ENCODE measurements around the gene IL3RA.
A peak's percentile ranks its signal among the peaks of the same experiment; 100 is the strongest.
"Not testable (repeated sequence)": the region's sequence is repeated elsewhere in the genome, so short reads cannot be mapped to it uniquely, and the experiment has no call there.

Gene IL3RA

DNA sequence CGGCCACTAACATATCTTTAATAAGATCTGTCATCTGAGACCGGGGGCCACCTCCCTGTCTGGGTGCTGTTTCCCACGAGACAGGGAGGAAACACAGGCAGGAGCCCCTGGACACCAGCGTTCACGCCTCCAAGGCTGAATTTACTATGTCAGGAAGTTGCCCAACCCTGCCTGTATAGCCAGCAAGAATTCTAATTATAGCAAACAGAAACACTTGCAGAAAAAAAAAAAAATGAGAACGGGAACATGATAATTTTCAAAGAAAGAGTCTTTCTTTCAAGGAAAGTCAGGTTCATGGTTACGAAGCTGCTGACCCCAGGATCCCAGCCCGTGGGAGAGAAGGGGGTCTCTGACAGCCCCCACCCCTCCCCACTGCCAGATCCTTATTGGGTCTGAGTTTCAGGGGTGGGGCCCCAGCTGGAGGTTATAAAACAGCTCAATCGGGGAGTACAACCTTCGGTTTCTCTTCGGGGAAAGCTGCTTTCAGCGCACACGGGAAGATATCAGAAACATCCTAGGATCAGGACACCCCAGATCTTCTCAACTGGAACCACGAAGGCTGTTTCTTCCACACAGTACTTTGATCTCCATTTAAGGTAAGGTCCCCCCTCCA is at the start of gene IL3RA:
Gene IL3RA (plus strand): TSS at position 455 of the 613 bp plus-strand sequence. CDS start 4,981 bp downstream, outside the sequence.
- DNase-seq = peak; percentile 20

DNA sequence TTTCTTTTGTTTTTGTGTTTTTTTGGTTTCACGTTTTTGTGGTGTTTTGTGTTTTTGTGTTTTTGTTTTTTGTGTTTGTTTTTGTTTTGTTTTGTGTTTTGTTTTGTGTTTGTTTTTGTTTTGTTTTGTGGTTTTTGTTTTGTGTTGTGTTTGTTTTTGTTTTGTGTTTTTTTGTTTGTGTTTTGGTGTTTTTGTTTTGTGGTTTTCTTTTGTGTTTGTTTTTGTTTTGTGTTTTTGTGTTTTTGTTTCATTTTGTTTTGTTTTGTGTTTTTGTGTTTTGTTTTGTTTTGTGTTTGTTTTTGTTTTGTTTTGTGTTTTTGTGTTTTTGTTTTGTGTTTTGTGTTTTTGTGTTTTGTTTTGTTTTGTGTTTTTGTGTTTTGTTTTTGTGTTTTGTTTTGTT is 47.0 kb upstream of the IL3RA start:
- DNase-seq = no peak

DNA sequence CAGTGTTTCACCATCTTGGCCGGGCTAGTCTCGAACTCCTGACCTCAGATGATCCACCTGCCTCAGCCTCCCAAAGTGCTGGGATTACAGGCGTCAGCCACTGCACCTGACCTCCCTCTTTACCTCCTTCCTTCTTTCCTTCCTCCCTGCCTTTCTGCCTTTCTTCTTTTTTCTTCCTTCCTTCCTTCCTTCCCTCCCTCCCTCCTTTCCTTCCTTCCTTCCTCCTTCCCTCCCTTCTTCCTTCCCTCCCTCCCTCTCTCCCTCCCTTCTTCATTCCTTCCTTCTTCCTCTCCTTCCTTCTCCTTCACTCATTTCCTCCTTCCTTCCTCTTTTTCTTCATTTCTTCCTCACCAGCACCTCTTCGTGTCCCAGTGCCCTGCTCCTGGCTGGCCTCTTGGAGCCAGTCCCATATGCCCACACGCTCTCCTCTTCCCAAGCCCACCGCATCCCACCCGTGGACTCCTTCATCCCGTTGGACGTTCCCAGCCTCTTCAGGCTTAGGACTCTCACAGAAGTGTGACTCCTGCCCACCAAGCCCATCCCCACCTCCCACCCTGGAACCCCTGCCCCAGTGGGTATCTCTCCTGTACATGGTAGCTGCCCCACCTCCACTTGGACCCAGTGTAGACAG is 45.4 kb upstream of the IL3RA start:
- DNase-seq = no peak

DNA sequence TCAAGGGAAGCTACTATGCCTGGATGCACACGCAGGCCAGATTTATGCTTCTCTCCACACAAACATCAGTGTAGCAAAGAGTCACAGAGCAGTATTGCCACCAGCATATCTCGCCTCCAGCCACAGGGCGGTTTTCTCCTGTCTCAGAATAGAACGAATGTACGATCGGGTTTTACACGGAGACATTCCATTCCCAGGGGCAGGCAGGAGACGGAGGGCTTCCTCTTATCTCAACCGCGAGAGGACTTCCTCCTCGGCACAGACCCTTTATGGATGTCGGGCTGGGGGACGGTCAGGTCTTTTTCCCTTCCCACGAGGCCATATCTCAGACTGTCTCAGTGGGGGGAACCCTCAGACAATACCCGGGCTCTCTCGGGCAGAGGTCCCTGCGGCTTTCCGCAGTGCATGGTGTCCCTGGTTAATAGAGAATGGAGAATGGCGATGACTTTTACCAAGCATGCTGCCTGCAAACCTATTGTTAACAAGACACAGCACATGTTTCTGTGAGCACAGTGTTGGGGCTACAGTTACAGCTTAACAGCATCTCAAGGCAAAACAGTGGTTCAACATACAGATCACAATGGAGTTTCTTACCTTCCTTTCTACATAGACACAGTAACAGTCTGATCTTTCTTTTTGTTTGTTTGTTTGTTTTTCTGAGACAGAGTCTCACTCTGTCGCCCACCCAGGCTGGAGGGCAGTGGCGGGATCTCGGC is 43.9 kb upstream of the IL3RA start:
- DNase-seq = no peak

GRCh38 chrX:1294301-1295067 is 42.1 kb upstream of the IL3RA start:
- DNase-seq = no peak

DNA sequence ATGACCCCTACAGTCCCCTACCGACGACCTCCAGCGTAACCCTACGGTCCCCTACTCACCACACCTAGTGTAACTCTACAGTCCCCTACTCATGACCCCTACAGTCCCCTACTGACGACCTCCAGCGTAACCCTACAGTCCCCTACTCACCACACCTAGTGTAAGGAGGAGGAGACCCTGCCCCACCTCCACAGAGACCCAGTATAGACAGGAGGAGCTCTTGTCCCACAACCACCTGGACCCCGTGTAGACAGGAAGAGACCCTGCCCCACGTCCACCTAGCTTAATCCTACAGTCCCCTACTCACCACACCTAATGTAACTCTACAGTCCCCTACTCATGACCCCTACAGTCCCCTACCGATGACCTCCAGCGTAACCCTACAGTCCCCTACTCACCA is 41.0 kb upstream of the IL3RA start:
- no peak for DNase-seq

- DNase-seq = not testable (repeated sequence)
These were observed 39.0 kb upstream of the IL3RA start for GRCh38 chrX:1297591-1297990.

GRCh38 chrX:1300449-1300848 is 36.1 kb upstream of the IL3RA start:
- DNase-seq = no peak

DNA sequence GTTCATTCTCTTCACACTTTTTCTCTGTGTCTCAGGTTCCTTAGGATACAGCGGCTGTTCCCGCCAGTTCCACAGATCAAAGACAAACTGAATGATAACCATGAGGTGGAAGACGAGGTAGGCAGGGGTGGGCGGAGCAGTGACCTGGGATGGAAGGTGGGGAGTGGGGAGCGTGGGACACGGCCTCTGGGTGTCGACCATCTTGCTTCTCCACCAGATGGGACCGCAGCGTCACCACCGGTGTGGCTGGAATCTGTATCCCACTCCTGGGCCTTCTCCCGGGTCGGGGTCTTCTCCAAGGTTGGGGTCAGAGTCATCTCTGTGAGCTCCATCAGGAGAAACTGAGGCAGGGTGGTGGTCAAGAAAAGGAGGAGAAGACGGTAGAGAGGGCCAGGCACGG is 31.2 kb upstream of the IL3RA start:
- DNase-seq = no peak

- DNase-seq = no peak
These were observed 29.5 kb upstream of the IL3RA start for GRCh38 chrX:1306909-1307625.

GRCh38 chrX:1307626-1308340 is 28.8 kb upstream of the IL3RA start:
- no peak for DNase-seq

GRCh38 chrX:1308476-1308875 is 28.1 kb upstream of the IL3RA start:
- no peak for DNase-seq

DNA sequence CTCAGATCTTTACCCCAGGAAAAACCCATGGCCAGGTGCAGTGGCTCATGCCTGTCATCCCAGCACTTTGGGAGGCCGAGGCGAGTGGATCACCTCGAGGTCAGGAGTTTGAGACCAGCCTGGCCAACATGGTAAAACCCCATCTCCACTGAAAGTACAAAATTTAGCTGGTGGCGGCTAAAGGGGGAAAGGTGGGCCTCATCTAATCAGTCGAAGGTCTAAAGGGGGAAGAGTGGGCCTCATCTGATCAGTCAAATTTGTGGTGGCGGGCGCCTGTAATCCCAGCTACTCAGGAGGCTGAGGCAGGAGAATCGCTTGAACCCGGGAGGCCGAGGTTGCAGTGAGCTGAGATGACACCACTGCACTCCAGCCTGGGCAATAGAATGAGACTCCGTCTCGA is 27.7 kb upstream of the IL3RA start:
- DNase-seq = not testable (repeated sequence)

GRCh38 chrX:1313788-1314187 is 22.8 kb upstream of the IL3RA start:
- no peak for DNase-seq

DNA sequence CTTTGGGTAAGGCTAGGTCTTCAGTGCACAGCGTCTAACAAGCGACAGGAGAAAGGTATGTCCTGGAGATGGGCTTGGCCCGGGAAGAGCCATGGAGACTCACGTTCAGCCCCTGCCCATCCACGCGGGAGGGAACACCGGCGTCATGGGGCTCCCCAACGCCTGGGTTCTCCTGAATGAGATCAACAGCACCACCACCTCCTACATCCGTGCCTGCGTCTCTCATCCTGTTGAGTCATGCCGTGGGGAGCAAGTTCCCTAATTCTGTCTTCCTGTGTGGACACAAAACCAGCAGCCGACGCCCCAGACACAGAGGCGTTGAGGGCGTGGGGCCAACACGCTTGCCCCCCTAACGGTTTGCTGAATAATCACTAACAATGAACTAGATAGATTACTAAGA is 20.1 kb upstream of the IL3RA start:
- DNase-seq = no peak

DNA sequence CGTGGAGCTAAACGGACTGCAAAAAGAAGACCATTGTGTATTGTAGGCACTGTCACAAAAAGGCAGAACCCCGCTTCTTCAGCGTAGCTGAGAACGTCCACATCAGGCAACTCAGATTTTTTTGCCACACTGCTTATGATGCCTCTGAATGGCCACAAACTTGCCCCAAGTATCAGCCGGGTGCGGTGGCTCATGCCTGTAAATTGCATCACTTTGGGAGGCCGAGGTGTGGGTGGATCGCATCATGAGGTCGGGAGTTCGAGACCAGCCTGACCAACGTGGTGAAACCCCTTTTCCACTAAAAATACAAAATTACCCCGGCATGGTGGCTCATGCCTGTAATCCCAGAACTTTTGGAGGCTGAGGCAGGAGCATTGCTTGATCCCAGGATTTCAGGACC is 14.9 kb upstream of the IL3RA start:
- no peak for DNase-seq

DNA sequence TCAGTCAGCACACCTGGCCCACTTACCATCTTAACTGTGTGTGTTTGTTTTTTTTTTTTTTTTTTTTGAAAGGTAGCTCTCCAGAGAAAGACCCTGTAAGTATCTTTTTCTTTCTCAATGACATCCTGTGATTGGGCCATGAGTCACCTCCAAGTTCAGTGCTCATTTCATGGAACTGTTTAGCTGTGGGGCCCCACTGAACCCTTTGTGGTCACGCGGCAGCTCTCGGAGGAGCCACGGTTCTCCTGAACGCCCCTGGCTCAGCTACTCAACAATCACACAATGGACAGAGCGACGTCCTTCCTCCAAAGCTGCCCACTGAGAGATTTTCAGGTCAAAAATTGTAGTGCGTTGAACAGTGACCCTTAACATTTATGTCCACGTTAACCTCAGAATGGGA is 14.2 kb upstream of the IL3RA start:
- no peak for DNase-seq

DNA sequence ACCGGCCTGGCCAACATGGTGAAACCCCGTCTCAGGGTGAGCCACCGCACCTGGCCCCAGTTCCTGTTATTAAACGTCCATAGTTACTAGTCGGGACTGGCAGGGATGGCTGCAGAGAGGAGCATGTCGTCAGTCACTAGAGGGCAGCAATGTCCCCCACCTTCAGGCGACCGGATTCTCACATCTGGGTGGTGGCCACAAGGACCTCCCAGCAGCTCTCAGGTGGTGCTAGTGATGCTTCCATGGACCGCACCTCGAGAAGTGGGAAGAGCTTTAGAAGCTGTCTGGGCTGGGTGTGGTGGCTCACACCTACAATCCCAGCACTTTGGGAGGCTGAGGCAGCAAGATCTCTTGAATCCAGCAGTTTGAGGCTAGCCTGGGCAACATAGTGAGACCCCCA is 13.3 kb upstream of the IL3RA start:
- peak; percentile 23 for DNase-seq

- DNase-seq = no peak
These were observed 11.0 kb upstream of the IL3RA start for GRCh38 chrX:1325515-1326116.

DNA sequence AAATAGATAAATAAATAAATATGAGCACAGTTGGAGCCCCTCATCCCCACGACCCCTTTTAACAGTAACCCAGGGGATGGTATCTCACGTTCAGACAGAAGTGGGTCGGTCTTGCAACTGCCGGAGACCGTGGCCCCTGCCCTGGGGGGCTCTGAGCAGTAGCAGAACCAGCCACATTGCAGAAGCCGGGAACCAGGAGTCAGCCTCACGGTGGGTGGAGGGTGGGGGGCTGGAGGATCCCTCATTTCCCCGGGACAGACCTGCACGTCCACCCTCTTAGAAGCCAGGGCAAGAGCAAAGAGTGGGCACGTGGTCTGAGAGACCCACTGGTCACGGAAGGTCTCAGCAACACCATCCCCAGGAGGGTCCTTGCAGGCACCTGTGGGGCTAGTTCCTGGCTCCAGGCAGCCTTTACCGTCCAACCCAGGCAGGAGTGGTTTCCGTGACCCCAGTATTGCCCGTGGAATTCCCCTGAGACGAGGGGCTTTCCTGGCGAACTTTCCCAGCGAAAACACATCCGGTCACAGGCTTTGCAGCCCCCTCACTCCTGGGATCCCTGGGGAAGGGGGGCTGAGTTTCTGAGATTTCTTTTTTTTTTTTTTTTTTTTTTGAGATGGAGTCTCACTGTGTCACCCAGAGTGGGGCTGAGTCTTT is 8.8 kb upstream of the IL3RA start:
- no peak for DNase-seq

GRCh38 chrX:1330605-1331004 is 6.0 kb upstream of the IL3RA start:
- no peak for DNase-seq
